Measurements from ENCODE around the gene SLC29A4. TPM values are rescaled to one million over a fixed set of nuclear protein-coding genes. Genes with fewer than 3 reads are reported as not detected.
A peak's percentile ranks its signal among the peaks of the same experiment; 100 is the strongest.

Gene SLC29A4, protein sequence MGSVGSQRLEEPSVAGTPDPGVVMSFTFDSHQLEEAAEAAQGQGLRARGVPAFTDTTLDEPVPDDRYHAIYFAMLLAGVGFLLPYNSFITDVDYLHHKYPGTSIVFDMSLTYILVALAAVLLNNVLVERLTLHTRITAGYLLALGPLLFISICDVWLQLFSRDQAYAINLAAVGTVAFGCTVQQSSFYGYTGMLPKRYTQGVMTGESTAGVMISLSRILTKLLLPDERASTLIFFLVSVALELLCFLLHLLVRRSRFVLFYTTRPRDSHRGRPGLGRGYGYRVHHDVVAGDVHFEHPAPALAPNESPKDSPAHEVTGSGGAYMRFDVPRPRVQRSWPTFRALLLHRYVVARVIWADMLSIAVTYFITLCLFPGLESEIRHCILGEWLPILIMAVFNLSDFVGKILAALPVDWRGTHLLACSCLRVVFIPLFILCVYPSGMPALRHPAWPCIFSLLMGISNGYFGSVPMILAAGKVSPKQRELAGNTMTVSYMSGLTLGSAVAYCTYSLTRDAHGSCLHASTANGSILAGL
- 0.97 and 2.2 TPM in 2 replicates for total RNA-seq

DNA sequence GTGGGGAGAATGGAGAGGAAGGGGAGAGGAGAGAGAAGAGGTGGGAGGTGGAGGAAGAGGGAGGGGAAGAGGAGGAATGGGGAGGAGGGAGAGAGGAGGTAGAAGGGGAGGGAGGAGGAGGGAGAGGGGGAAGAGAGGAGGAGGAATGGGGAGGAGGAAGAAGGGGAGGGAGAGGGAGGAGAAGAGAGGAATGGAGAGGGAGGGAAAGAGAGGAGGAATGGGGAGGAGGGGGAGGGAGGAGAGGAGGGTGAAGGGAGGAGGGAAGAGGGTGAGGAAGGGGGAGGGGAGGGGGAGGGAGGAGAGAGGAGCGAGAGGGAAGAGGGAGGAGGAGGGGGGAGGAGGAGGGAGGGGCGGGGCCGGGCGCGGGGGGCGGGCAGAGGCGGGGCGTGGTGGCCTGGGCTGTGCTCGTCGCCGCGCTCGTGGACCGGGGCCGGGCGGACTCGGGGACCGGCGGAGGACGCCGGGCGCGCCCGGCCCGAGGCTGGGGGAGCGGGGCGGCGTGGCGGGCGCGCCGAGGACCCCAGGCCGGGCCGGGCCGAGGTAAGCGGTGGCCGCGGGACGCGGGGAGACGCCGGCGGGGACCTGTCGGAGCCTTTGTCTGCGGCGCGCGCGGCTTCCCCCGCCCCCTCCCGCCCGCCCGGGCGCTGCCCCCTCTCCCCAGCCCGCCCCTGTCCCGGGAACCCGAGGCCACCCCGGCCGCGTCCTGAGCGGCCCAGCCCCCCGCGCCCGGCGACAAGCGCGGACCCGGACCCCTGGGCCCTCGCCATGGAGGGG, at the start of gene SLC29A4:
SLC29A4 (plus strand) TSS at position 401 of the 774 bp plus-strand sequence. CDS start 4,874 bp downstream, outside the sequence.
- TF ChIP-seq, protein P1, sequence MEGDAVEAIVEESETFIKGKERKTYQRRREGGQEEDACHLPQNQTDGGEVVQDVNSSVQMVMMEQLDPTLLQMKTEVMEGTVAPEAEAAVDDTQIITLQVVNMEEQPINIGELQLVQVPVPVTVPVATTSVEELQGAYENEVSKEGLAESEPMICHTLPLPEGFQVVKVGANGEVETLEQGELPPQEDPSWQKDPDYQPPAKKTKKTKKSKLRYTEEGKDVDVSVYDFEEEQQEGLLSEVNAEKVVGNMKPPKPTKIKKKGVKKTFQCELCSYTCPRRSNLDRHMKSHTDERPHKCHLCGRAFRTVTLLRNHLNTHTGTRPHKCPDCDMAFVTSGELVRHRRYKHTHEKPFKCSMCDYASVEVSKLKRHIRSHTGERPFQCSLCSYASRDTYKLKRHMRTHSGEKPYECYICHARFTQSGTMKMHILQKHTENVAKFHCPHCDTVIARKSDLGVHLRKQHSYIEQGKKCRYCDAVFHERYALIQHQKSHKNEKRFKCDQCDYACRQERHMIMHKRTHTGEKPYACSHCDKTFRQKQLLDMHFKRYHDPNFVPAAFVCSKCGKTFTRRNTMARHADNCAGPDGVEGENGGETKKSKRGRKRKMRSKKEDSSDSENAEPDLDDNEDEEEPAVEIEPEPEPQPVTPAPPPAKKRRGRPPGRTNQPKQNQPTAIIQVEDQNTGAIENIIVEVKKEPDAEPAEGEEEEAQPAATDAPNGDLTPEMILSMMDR (IDR thresholded peaks at IDR 0.05; ENCODE audit: insufficient read depth, low read depth, low read length), result no peak
- H3K4me3 ChIP-seq (ENCODE audit: low read depth, low read length), result peak within 1 kb of the TSS; percentile 49
- DNase-seq (ENCODE audit: low read depth), result peak; percentile 12

DNA sequence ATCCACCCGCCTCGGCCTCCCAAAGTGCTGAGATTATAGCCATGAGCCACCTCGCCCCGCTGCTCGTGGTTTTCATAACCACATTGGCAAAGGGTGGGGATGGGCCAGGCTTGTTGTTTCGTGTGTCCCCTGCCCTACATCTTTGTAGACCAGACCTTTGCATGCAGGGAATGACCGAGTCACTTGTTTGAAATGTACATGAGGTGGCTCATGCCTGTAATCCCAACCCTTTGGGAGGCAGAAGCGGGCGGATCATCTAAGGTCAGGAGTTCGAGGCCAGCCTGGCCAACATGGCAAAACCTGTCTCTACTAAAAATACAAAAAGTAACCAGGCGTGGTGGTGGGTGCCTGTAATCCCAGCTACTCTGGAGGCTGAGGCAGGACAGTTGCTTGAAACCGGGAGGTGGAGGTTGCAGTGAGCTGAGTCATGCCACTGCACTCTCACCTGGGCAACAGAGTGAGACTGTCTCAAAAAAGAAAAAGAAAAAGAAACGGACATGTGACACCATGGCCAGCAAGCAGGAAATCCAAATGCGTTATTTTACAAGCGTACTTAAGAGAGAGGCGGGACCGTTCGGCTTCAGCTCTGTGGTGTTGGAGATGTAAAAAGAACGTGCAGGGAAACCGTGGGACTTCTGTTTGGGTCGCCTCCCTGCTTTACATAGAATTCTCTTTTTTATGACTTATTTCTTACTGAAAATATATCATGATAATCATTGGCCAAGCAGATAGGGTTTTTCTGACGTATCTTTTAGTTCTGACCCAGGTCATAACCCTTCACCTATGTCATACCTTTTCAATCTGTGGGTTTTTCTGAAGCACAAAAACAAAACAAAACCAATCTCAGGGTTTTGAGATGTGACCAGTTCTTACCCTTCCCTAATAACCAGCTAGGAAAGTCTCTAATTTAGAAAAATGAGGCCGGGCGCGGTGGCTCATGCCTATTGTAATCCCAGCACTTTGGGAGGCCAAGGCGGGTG, 47.6 kb upstream of the SLC29A4 start:
- TF ChIP-seq, protein P1 (IDR thresholded peaks at IDR 0.05; ENCODE audit: insufficient read depth, low read depth, low read length), result no peak
- peak; percentile 13 for DNase-seq (ENCODE audit: low read depth)
- no peak overlapping the region for H3K4me3 ChIP-seq (ENCODE audit: low read depth, low read length)

DNA sequence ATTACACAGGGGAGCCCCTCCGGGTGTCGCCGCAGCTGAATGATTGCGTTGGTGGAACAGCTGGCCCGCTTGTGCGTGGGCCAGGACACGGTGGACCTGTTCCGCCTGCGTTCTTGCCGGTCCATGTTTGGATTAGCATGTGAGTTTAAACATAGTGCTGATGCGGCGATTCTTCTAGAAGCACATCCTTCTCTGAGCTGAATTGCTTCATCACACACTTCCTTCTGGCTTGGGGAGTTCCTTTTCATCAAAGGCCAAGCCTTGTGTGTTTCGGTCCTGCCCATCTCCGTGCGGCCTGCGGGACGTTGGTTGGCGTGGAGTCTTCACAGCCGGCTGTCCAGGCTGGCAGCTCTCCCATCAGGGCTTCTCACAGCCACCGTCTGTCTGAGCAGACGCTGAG, 45.5 kb upstream of the SLC29A4 start:
- TF ChIP-seq, protein P1 (IDR thresholded peaks at IDR 0.05; ENCODE audit: insufficient read depth, low read depth, low read length), result no peak
- peak; percentile 67 for DNase-seq (ENCODE audit: low read depth)
- peak overlapping the region; percentile 28 for H3K4me3 ChIP-seq (ENCODE audit: low read depth, low read length)

GRCh38 chr7:5238500-5238899, 44.2 kb upstream of the SLC29A4 start:
- no peak overlapping the region for H3K4me3 ChIP-seq (ENCODE audit: low read depth, low read length)
- TF ChIP-seq, protein P1 (IDR thresholded peaks at IDR 0.05; ENCODE audit: insufficient read depth, low read depth, low read length), result no peak
- DNase-seq (ENCODE audit: low read depth), result no peak

- DNase-seq (ENCODE audit: low read depth), result no peak
- TF ChIP-seq, protein P1 (IDR thresholded peaks at IDR 0.05; ENCODE audit: insufficient read depth, low read depth, low read length), result no peak
These were observed 39.5 kb upstream of the SLC29A4 start for GRCh38 chr7:5243261-5243660.

More at GRCh38 chr7:5243261-5243660, 39.5 kb upstream of the SLC29A4 start:
- no peak overlapping the region for H3K4me3 ChIP-seq (ENCODE audit: low read depth, low read length)

Measured in fibroblast of villous mesenchyme (primary cell).